IMR-90 (cell line): ENCODE results near the gene SSNA1. TPM values are rescaled to one million over a fixed set of nuclear protein-coding genes. Genes with fewer than 3 reads are reported as not detected.

Source experiments
- ATAC-seq: fragments of 200-7000 bp; cut with Tn5 transposase; 2 replicates; pipeline ENCODE4 v1.9.1; 2020; ENCODE audit warnings: low read depth, mild to moderate bottlenecking, moderate library complexity
- BruUV-seq: library from RNA; stranded (reverse); fragments of 400-500 nt; replicated peaks from 2 replicates; lab custom pipeline; 2021; lab: Mats Ljungman, UMichigan
- CTCF ChIA-PET: fragments of 300-600 bp; formaldehyde crosslinking; extraction: SDS; loops from one replicate; lab custom pipeline; 2021; ENCODE audit warnings: antibody characterized with exemption; lab: Yijun Ruan, JAX
- POLR2A ChIA-PET: fragments of 300-600 bp; sonication (Branson Sonifier 250); formaldehyde crosslinking; loops from one replicate; lab custom pipeline; 2022; ENCODE audit warnings: antibody characterized with exemption; ENCODE audit not compliant: unreplicated experiment; lab: Charles Lee
- DNase-seq: peaks from one replicate; pipeline ENCODE4 v3.0.0; 2013
- H2AFZ ChIP-seq: replicated peaks from 2 replicates; pipeline ENCODE3; 2013; ENCODE audit warnings: low read length, mild to moderate bottlenecking; ENCODE audit not compliant: poor library complexity
- H2AK5ac ChIP-seq: 2 replicates; pipeline ENCODE4 v1.6.1; 2013; ENCODE audit warnings: low read depth, low read length, inconsistent platforms
- H2AK9ac ChIP-seq: replicated peaks from 2 replicates; pipeline ENCODE3; 2013; ENCODE audit warnings: mild to moderate bottlenecking, low read depth, low read length, moderate library complexity; ENCODE audit not compliant: poor library complexity
- H2BK120ac ChIP-seq: 2 replicates; pipeline ENCODE4 v1.6.1; 2013; ENCODE audit warnings: low read depth, low read length, inconsistent platforms
- H2BK15ac ChIP-seq: 3 replicates; pipeline ENCODE4 v1.6.1; 2013; ENCODE audit warnings: low read depth, low read length, inconsistent platforms
- H2BK20ac ChIP-seq: 2 replicates; pipeline ENCODE4 v1.6.1; 2013; ENCODE audit warnings: low read depth, mild to moderate bottlenecking, inconsistent platforms, low read length, moderate library complexity
- H2BK5ac ChIP-seq: 2 replicates; pipeline ENCODE4 v1.6.1; 2013; ENCODE audit warnings: mild to moderate bottlenecking, low read depth, low read length, inconsistent platforms; ENCODE audit not compliant: poor library complexity, severe bottlenecking
- H3K14ac ChIP-seq: replicated peaks from 2 replicates; pipeline ENCODE4 v1.6.1; 2013; ENCODE audit warnings: low read depth, low read length, inconsistent platforms
- H3K18ac ChIP-seq: 2 replicates; pipeline ENCODE4 v1.6.1; 2013; ENCODE audit warnings: low read depth, low read length, control low read depth
- H3K23ac ChIP-seq: 2 replicates; pipeline ENCODE4 v1.6.1; 2013; ENCODE audit warnings: low read depth, low read length, inconsistent platforms
- H3K27ac ChIP-seq: 2 replicates; pipeline ENCODE4 v1.5.1; 2013; ENCODE audit warnings: mild to moderate bottlenecking, control low read depth, low read length; ENCODE audit not compliant: insufficient read depth
- H3K27me3 ChIP-seq: 2 replicates; pipeline ENCODE4 v1.6.1; 2013; ENCODE audit warnings: low read length; ENCODE audit not compliant: control insufficient read depth, insufficient read depth
- H3K36me3 ChIP-seq: 2 replicates; pipeline ENCODE4 v1.6.1; 2013; ENCODE audit warnings: low read length, mixed read lengths; ENCODE audit not compliant: control insufficient read depth, insufficient read depth
- H3K4ac ChIP-seq: 2 replicates; pipeline ENCODE4 v1.6.1; 2013; ENCODE audit warnings: low read depth, low read length, inconsistent platforms
- H3K4me1 ChIP-seq: 2 replicates; pipeline ENCODE4 v1.6.1; 2013; ENCODE audit warnings: low read length, mixed read lengths; ENCODE audit not compliant: control insufficient read depth, insufficient read depth
- H3K4me2 ChIP-seq: 2 replicates; pipeline ENCODE4 v1.6.1; 2013; ENCODE audit warnings: low read depth, mild to moderate bottlenecking, control low read depth, low read length, moderate library complexity
- H3K4me3 ChIP-seq: 2 replicates; pipeline ENCODE4 v1.5.1; 2013; ENCODE audit warnings: low read depth, mild to moderate bottlenecking, control low read depth, low read length, moderate library complexity; ENCODE audit not compliant: insufficient read depth
- H3K56ac ChIP-seq: 2 replicates; pipeline ENCODE4 v1.6.1; 2013; ENCODE audit warnings: low read length, inconsistent platforms; ENCODE audit not compliant: insufficient read depth; ENCODE audit errors: extremely low read depth
- H3K79me1 ChIP-seq, 2 experiments: 2 replicates each; pipeline ENCODE4 v1.6.1; 2013; ENCODE audit warnings: low read length in 2 of 2, inconsistent platforms in 1 of 2, low read depth in 1 of 2
- H3K9ac ChIP-seq: 2 replicates; pipeline ENCODE4 v1.6.1; 2013; ENCODE audit warnings: low read depth, low read length, control low read depth
- H3K9me1 ChIP-seq: 2 replicates; pipeline ENCODE4 v1.6.1; 2013; ENCODE audit warnings: low read length, inconsistent platforms; ENCODE audit not compliant: insufficient read depth
- H3K9me3 ChIP-seq: 2 replicates; pipeline ENCODE4 v1.6.1; 2013; ENCODE audit warnings: low read length; ENCODE audit not compliant: control insufficient read depth, insufficient read depth
- H4K20me1 ChIP-seq: 2 replicates; pipeline ENCODE4 v1.6.1; 2013; ENCODE audit warnings: low read length, inconsistent platforms; ENCODE audit not compliant: insufficient read depth
- H4K5ac ChIP-seq: 2 replicates; pipeline ENCODE4 v1.6.1; 2013; ENCODE audit warnings: mild to moderate bottlenecking, low read depth, low read length, control low read depth
- H4K8ac ChIP-seq, 2 experiments: 2 replicates each; pipeline ENCODE4 v1.6.1; 2013; ENCODE audit warnings: low read depth in 2 of 2, low read length in 2 of 2, control low read depth in 1 of 2, inconsistent platforms in 1 of 2
- H4K91ac ChIP-seq: 2 replicates; pipeline ENCODE4 v1.6.1; 2013; ENCODE audit warnings: low read depth, low read length, inconsistent platforms; ENCODE audit not compliant: insufficient read depth
- BHLHE40 ChIP-seq: fragments of 150-350 bp; IDR thresholded peaks from 2 replicates; pipeline ENCODE4 v1.6.1; 2016; ENCODE audit warnings: mild to moderate bottlenecking, low read depth, low read length
- CEBPB ChIP-seq: IDR thresholded peaks from 2 replicates; pipeline ENCODE4 v1.6.1; 2012; ENCODE audit warnings: low read depth, low read length, improper control_type of control experiment
- CHD1 ChIP-seq: IDR thresholded peaks from 2 replicates; pipeline ENCODE4 v1.6.1; 2012; ENCODE audit warnings: low read depth, low read length, improper control_type of control experiment
- FOS ChIP-seq: fragments of 150-350 bp; IDR thresholded peaks from 2 replicates; pipeline ENCODE4 v1.6.1; 2016; ENCODE audit warnings: low read depth, low read length
- MAFK ChIP-seq: IDR thresholded peaks from 2 replicates; pipeline ENCODE4 v1.6.1; 2012; ENCODE audit warnings: low read depth, low read length, improper control_type of control experiment
- MXI1 ChIP-seq: IDR thresholded peaks from 2 replicates; pipeline ENCODE4 v1.6.1; 2012; ENCODE audit warnings: low read depth, mild to moderate bottlenecking, low read length, moderate library complexity, borderline replicate concordance
- NFE2L2 ChIP-seq: fragments of 150-350 bp; IDR thresholded peaks from 2 replicates; pipeline ENCODE4 v1.6.1; 2016; ENCODE audit warnings: low read depth, mild to moderate bottlenecking, low read length
- RAD21 ChIP-seq: IDR thresholded peaks from 2 replicates; pipeline ENCODE4 v1.6.1; 2012; ENCODE audit warnings: low read length, improper control_type of control experiment
- RCOR1 ChIP-seq: IDR thresholded peaks from 2 replicates; pipeline ENCODE4 v1.6.1; 2012; ENCODE audit warnings: mild to moderate bottlenecking, low read length, improper control_type of control experiment; ENCODE audit not compliant: insufficient replicate concordance
- SMC3 ChIP-seq: fragments of 150-350 bp; IDR thresholded peaks from 2 replicates; pipeline ENCODE4 v1.6.1; 2016; ENCODE audit warnings: low read depth, mild to moderate bottlenecking, antibody characterized with exemption, low read length, moderate library complexity
- WGBS, 2 experiments: methylation state at CpG; one replicate each; pipeline versions ENCODE4 v1.1.5 to v1.1.7; 2013; ENCODE audit warnings: missing lambda C conversion rate in 2 of 2; ENCODE audit not compliant: insufficient read length in 1 of 2; ENCODE audit errors: extremely low coverage in 2 of 2; 5-methylcytosine and 5-hydroxymethylcytosine counted together
- dilution Hi-C: fragments of 300-500 bp; cut with HindIII; formaldehyde crosslinking; loops from one replicate; pipeline ENCODE4 v1.14.3; 2018; ENCODE audit warnings: low sequenced_read_pairs; ENCODE audit not compliant: unreplicated experiment
- in situ Hi-C: fragments of 300-500 bp; cut with MboI; formaldehyde crosslinking; loops from 3 replicates; pipeline ENCODE4 v1.14.3; 2019; ENCODE audit warnings: low sequenced_read_pairs, inconsistent platforms, mixed read lengths
- intact Hi-C: fragments of 100-400 bp; cut with micrococcal nuclease; formaldehyde crosslinking; loops from 2 replicates; pipeline ENCODE4 v1.10.0; 2022
- polyA plus RNA-seq, 3 experiments: library from polyadenylated mRNA; depleted of rRNA; stranded (reverse); fragments of >200 nt; gene quantifications; 2 replicates each; pipeline ENCODE4 v1.2.3, GENCODE V29; 2012; ENCODE audit warnings: low replicate concordance in 1 of 3
- total RNA-seq: library from RNA; depleted of rRNA; stranded (reverse); fragments of >200 nt; gene quantifications from 2 replicates; pipeline ENCODE4 v1.2.3, GENCODE V29; 2012
- TF ChIP-seq, protein P1 (sequence below): conservative IDR thresholded peaks from 2 replicates; pipeline ENCODE4 v1.5.1; 2012; ENCODE audit warnings: mild to moderate bottlenecking, low read depth, low read length, improper control_type of control experiment
- TF ChIP-seq, protein P2 (sequence below): fragments of 150-350 bp; IDR thresholded peaks from 2 replicates; pipeline ENCODE4 v1.6.1; 2017; ENCODE audit warnings: mild to moderate bottlenecking, antibody characterized with exemption, low read length, low read depth

SSNA1 gene
- total and polyA plus RNA-seq, 2 of the 4 experiments (the other 2 are of a cell fraction) = 55.7 to 86.7 TPM

DNA sequence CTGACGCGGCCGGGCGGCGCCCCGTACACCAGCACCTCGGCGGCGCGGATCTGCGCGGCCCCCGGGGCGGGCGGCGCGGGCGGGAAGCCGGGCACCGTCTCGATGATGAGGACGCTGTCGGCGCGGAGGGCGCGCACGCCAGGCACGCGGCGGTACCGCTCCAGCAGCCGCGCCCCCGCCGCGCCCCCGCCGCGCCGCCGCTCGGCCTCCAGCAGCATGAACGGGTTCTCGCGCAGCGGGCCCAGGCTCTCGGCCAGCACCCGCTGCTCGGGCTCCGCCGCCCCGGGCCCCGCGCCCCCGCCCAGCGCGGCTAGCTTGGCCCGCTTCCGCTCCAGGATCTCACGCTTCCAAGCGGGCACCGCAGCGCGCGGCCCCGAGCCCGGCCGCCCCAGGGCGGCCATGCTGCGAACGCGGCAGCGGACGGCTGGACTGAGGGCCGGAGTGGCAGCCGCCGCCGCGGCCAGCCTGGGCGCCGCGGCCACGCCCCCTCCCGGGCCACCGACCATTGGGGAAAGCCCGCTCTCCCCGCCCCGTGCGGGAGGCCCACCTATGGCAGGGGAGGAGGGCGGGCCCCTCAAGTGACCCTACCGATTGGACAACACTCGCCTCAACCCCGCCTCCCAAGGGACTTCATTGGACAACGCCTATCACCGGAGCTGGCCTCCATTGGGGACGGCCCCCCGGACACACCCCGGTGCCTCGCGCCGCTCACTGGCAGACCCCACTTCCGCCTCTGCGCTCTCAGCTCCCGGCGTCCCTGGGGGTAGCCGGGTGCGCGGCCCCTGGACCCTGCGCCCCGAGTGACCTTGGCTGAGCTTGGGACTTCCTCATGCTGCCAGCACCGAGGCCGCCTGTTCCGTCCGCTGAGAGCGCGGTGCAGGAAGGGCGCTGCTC, 12.1 kb downstream of the SSNA1 start, which contains the start of gene TPRN (continued):
- TF ChIP-seq RAD21 (no peak), CEBPB (no peak)

DNA sequence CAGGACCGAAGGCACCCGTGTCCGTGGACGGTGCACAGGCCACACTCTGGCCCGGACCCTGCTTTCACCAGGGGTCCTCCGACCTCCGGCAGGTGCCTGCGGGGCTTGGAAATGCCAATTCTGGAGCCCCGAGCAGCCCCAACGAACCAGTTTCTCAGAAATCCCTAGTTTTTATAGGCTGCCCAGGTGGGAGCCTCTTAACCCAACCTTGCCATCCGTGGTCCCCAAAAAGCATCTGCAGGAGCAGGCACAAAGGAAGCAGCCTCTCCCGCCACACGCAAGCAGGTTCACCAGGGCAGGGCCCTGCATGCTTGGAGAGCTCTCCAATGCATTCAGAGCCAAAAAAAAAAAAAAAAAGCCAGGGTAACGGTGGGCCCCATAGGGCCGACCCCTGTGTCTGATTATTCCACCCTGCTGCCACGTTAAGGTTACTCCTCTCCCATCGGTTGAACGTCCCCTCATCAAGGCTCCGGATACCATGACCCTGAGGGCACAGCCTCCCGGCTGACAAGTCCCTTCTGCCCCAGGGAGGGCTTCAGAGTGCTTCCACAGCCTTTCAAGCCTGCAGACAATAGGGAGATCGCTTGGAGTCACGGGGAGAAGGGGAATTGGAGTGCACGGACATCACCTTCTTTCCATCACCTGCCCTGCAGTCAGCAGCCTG, 12.9 kb downstream of the SSNA1 start:
- Histone ChIP-seq H3K18ac (no peak overlapping the region), H2BK15ac (no peak overlapping the region), H2AK5ac (peak overlapping the region; percentile 98), H3K36me3 (no peaks in the 10 kb centered on the region), H2BK5ac (peak overlapping the region; percentile 61), H2BK20ac (no peak overlapping the region), H3K4me1 (peaks cover 24% of the 10 kb centered on the region), H2BK120ac (no peak overlapping the region), H3K79me1 (peaks cover 34 to 81% of the 10 kb centered on the region in 2 experiments), H3K27ac (peak overlapping the region; percentile 91), H4K20me1 (peaks cover 32% of the 10 kb centered on the region), H3K4me3 (peak overlapping the region; percentile 88), H3K9ac (peak overlapping the region; percentile 93), H3K56ac (peak overlapping the region; percentile 25; the same call in 1 of the 2 replicates), H2AFZ (peak overlapping the region; percentile 100), H4K91ac (peak overlapping the region; percentile 93; the same call in 1 of the 2 replicates), H3K23ac (peak overlapping the region; percentile 68), H3K4ac (peak overlapping the region; percentile 97), H3K14ac (peak overlapping the region; percentile 93), H4K5ac (peak overlapping the region; percentile 83), H3K27me3 (no peaks in the 10 kb centered on the region), H3K9me1 (0 out of 2 replicates have a peak, but pooled peaks cover 2% of the 10 kb centered on the region), H3K9me3 (no peaks in the 10 kb centered on the region), H4K8ac (peak overlapping the region; percentile 97 to 98), H2AK9ac (peak overlapping the region; percentile 94), H3K4me2 (peak overlapping the region; percentile 86)
- ChIA-PET POLR2A (interaction anchor here (0.6 to 0.9 kb wide), 3 partner anchors 12 to 39 kb away, joined by 3 to 16 read pairs (median 4); partner anchors contain the start of gene SSNA1), CTCF (no interaction called here)
- ATAC-seq (no peak), DNase-seq (no peak)
- intact Hi-C loops = no loop called here
- no TSS peak for BruUV-seq
- in situ Hi-C loops = no loop called here
- WGBS, 2 experiments = 3% methylated on average over 7 of the region's 23 CpGs; no CpG with 5 or more reads in 1 of the 2 experiments
- dilution Hi-C loops = no loop called here
- no peak for TF ChIP-seq MXI1
- TF ChIP-seq SMC3 = no peak
- TF ChIP-seq RCOR1 = no peak
- TF ChIP-seq, protein P1, sequence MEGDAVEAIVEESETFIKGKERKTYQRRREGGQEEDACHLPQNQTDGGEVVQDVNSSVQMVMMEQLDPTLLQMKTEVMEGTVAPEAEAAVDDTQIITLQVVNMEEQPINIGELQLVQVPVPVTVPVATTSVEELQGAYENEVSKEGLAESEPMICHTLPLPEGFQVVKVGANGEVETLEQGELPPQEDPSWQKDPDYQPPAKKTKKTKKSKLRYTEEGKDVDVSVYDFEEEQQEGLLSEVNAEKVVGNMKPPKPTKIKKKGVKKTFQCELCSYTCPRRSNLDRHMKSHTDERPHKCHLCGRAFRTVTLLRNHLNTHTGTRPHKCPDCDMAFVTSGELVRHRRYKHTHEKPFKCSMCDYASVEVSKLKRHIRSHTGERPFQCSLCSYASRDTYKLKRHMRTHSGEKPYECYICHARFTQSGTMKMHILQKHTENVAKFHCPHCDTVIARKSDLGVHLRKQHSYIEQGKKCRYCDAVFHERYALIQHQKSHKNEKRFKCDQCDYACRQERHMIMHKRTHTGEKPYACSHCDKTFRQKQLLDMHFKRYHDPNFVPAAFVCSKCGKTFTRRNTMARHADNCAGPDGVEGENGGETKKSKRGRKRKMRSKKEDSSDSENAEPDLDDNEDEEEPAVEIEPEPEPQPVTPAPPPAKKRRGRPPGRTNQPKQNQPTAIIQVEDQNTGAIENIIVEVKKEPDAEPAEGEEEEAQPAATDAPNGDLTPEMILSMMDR = no peak
- TF ChIP-seq, protein P2, sequence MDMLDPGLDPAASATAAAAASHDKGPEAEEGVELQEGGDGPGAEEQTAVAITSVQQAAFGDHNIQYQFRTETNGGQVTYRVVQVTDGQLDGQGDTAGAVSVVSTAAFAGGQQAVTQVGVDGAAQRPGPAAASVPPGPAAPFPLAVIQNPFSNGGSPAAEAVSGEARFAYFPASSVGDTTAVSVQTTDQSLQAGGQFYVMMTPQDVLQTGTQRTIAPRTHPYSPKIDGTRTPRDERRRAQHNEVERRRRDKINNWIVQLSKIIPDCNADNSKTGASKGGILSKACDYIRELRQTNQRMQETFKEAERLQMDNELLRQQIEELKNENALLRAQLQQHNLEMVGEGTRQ = no peak
- no peak for TF ChIP-seq MAFK
- TF ChIP-seq CHD1 = no peak
- TF ChIP-seq NFE2L2 = no peak
- TF ChIP-seq FOS = no peak
- no peak for TF ChIP-seq BHLHE40
